HepG2 (cell line): Measurements from ENCODE around the gene IL32. TPM values are rescaled to one million over a fixed set of nuclear protein-coding genes. Genes with fewer than 3 reads are reported as not detected.
A peak's percentile ranks its signal among the peaks of the same experiment; 100 is the strongest.

Experiments used
- ERF ChIP-seq: IDR thresholded peaks from 2 replicates; pipeline ENCODE4 v1.6.1; 2018; ENCODE audit warnings: missing biosample characterization, missing genetic modification reagents
- HDAC2 ChIP-seq: sonication (generic); formaldehyde crosslinking; IDR thresholded peaks from 2 replicates; pipeline ENCODE4 v1.4.0; 2020; ENCODE audit warnings: missing genetic modification reagents
- KAT8 ChIP-seq: IDR thresholded peaks from 2 replicates; pipeline ENCODE4 v1.6.1; 2016; ENCODE audit warnings: missing genetic modification reagents, missing compliant biosample characterization
- KDM5B ChIP-seq: sonication (generic); formaldehyde crosslinking; IDR thresholded peaks from 2 replicates; pipeline ENCODE4 v1.4.0; 2020; ENCODE audit warnings: missing genetic modification reagents, mild to moderate bottlenecking, borderline replicate concordance
- KLF12 ChIP-seq: sonication (generic); formaldehyde crosslinking; IDR thresholded peaks from 2 replicates; pipeline ENCODE4 v1.4.0; 2020; ENCODE audit warnings: missing genetic modification reagents, borderline replicate concordance
- NFE2L1 ChIP-seq: sonication (generic); formaldehyde crosslinking; IDR thresholded peaks from 2 replicates; pipeline ENCODE4 v1.4.0; 2020; ENCODE audit warnings: missing genetic modification reagents, mild to moderate bottlenecking, borderline replicate concordance
- SOX13 ChIP-seq, 3 experiments: fragments of 450-650 bp in 1 of 3; sonication (generic) in 1 of 3; formaldehyde crosslinking in 1 of 3; IDR thresholded peaks in 2 of 3; conservative IDR thresholded peaks in 1 of 3; 2 replicates each; pipeline versions ENCODE4 v1.5.0 to v1.6.1; 2016 to 2020; ENCODE audit warnings: antibody characterized with exemption in 1 of 3, mild to moderate bottlenecking in 1 of 3, missing compliant biosample characterization in 1 of 3, missing genetic modification reagents in 1 of 3, moderate library complexity in 1 of 3
- TBP ChIP-seq: sonication (generic); formaldehyde crosslinking; IDR thresholded peaks from 2 replicates; pipeline ENCODE4 v1.5.0; 2020; ENCODE audit warnings: missing genetic modification reagents
- ZBTB20 ChIP-seq: sonication (generic); formaldehyde crosslinking; IDR thresholded peaks from 2 replicates; pipeline ENCODE4 v1.8.1; 2023; ENCODE audit warnings: missing genetic modification reagents, low read depth, mild to moderate bottlenecking, borderline replicate concordance
- ZBTB3 ChIP-seq: sonication (generic); formaldehyde crosslinking; IDR thresholded peaks from 2 replicates; pipeline ENCODE4 v1.4.0; 2020; ENCODE audit warnings: low read depth, mild to moderate bottlenecking, moderate library complexity, missing genetic modification reagents, borderline replicate concordance
- ZMYM2 ChIP-seq: sonication (generic); formaldehyde crosslinking; IDR thresholded peaks from 2 replicates; pipeline ENCODE4 v1.8.0; 2022; ENCODE audit warnings: mild to moderate bottlenecking, missing genetic modification reagents
- ZNF234 ChIP-seq: sonication (generic); formaldehyde crosslinking; conservative IDR thresholded peaks from 2 replicates; pipeline ENCODE4 v1.5.1; 2020; ENCODE audit warnings: mild to moderate bottlenecking, missing genetic modification reagents
- ZNF747 ChIP-seq: sonication (generic); formaldehyde crosslinking; IDR thresholded peaks from 2 replicates; pipeline ENCODE4 v1.8.1; 2023; ENCODE audit warnings: missing genetic modification reagents, mild to moderate bottlenecking, borderline replicate concordance
- polyA plus RNA-seq, 8 experiments: library from polyadenylated mRNA; depleted of rRNA in 3 of 8; stranded (reverse) in 7 of 8; unstranded in 1 of 8; fragments of >200 nt; fragmentation: Illumina TruSeq in 4 of 8; extraction: Trizol in 4 of 8; gene quantifications; 2 replicates each; pipeline versions ENCODE4 v1.2.1 to v1.2.3, GENCODE V29; 2011 to 2016; ENCODE audit warnings: low read depth in 4 of 8, missing spikeins in 1 of 8, mixed read lengths in 1 of 8; ENCODE audit not compliant: insufficient read depth in 1 of 8
- total RNA-seq, 5 experiments: library from RNA; depleted of rRNA; stranded (reverse); fragments of >200 nt; fragmentation: Illumina TruSeq; extraction: Trizol; gene quantifications; 2 replicates each; pipeline ENCODE4 v1.2.3, GENCODE V29; 2016; ENCODE audit warnings: low read depth in 1 of 5
- TF ChIP-seq, protein P1 (sequence below): sonication (generic); formaldehyde crosslinking; IDR thresholded peaks from 2 replicates; pipeline ENCODE4 v1.4.0; 2020; ENCODE audit warnings: low read depth, mild to moderate bottlenecking, missing genetic modification reagents
- TF ChIP-seq, protein P2 (sequence below): sonication (generic); formaldehyde crosslinking; IDR thresholded peaks from 2 replicates; pipeline ENCODE4 v1.5.0; 2020; ENCODE audit warnings: missing genetic modification reagents
- TF ChIP-seq, protein P3 (sequence below): sonication (generic); formaldehyde crosslinking; IDR thresholded peaks from 2 replicates; pipeline ENCODE4 v1.5.0; 2020; ENCODE audit warnings: mild to moderate bottlenecking, missing genetic modification reagents, borderline replicate concordance
- TF ChIP-seq, protein P4 (sequence below): sonication (generic); formaldehyde crosslinking; IDR thresholded peaks from 2 replicates; pipeline ENCODE4 v1.4.0; 2020; ENCODE audit warnings: missing genetic modification reagents, borderline replicate concordance
- TF ChIP-seq, protein P5 (sequence below): IDR thresholded peaks from 2 replicates; pipeline ENCODE4 v1.6.1; 2016; ENCODE audit warnings: low read depth, control low read depth

The IL32 gene
- total and polyA plus RNA-seq, 2 of the 13 experiments (the other 11 are each of a cell fraction or from before 2014, with no cell fraction given): 115 to 165 TPM

DNA sequence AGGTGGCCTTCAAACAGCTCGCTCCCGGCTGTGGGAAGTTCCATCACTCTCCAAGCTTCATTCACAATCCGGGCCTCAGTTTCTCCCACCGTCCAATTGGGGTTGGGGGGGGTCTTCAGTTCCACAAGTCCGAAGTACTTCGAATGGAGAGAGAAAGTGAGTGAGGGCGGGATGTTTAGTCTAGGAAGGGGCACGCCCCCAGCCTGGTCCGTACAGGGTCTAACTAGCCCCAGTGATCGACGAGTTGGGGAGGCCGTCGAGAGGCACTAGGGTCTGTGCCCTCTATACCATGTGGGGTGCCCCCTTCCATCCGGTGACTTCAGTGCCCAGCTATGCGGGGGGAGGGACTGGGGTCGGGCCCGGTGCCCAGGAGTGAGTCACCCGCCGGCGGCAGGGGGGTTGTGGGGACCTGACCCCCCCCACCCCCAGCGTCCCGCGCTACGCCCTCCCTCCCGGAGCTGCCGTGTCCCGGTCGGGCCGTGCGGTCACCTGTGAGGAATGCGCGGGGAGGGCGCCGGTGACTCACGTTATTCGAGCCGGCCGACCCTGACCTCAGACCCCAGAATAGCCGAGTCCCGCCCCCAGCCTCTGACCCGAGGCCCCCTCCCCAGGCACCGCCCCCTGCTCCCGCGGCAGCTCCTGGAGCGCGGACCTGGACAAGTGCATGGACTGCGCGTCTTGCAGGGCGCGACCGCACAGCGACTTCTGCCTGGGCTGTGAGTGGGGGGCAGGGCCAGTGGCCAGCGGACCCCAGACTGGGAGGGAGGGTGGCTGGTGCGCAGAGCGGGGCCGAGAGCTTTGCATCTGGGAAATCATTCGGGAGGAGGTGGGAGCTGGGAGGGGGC, 44.6 kb upstream of the IL32 start (continued):
- TF ChIP-seq, protein P1, sequence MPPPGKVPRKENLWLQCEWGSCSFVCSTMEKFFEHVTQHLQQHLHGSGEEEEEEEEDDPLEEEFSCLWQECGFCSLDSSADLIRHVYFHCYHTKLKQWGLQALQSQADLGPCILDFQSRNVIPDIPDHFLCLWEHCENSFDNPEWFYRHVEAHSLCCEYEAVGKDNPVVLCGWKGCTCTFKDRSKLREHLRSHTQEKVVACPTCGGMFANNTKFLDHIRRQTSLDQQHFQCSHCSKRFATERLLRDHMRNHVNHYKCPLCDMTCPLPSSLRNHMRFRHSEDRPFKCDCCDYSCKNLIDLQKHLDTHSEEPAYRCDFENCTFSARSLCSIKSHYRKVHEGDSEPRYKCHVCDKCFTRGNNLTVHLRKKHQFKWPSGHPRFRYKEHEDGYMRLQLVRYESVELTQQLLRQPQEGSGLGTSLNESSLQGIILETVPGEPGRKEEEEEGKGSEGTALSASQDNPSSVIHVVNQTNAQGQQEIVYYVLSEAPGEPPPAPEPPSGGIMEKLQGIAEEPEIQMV (CRISPR knock-in tag): peak; percentile 89
- TF ChIP-seq TBP (0 out of 2 replicates have a peak, but pooled peaks have one; percentile 44), ZBTB3 (CRISPR knock-in tag) (peak; percentile 59; the same call in 1 of the 2 replicates), ERF (CRISPR knock-in tag) (peak; percentile 70; the same call in 1 of the 2 replicates), HDAC2 (CRISPR knock-in tag) (peak; percentile 67), ZBTB20 (peak; percentile 61; the same call in 1 of the 2 replicates), SOX13 (IDR thresholded peaks at IDR 0.05) (no peak), SOX13 (CRISPR knock-in tag; conservative IDR thresholded peaks at IDR 0.05 in 1 of 2, IDR thresholded peaks at IDR 0.05 in 1 of 2) (peak in 1 of 2 experiments; percentile 55; a peak in 1 of 4 replicates), NFE2L1 (CRISPR knock-in tag) (0 out of 2 replicates have a peak, but pooled peaks have one; percentile 47), KDM5B (CRISPR knock-in tag) (peak; percentile 38), KLF12 (CRISPR knock-in tag) (peak; percentile 67), KAT8 (CRISPR knock-in tag) (peak; percentile 63), ZNF234 (CRISPR knock-in tag) (0 out of 2 replicates have a peak, but pooled peaks have one; percentile 51), ZNF747 (CRISPR knock-in tag) (peak; percentile 72; the same call in 1 of the 2 replicates), ZMYM2 (CRISPR knock-in tag) (no peak)
- TF ChIP-seq, protein P2, sequence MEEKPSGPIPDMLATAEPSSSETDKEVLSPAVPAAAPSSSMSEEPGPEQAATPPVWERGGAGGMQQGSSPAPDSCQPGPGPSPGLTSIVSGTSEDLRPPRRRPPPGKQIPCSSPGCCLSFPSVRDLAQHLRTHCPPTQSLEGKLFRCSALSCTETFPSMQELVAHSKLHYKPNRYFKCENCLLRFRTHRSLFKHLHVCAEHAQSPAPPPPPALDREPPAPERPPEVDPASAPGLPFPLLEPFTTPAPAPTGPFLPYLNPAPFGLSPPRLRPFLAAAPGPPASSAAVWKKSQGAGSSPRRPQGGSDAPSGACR (CRISPR knock-in tag): peak; percentile 90
- TF ChIP-seq, protein P3, sequence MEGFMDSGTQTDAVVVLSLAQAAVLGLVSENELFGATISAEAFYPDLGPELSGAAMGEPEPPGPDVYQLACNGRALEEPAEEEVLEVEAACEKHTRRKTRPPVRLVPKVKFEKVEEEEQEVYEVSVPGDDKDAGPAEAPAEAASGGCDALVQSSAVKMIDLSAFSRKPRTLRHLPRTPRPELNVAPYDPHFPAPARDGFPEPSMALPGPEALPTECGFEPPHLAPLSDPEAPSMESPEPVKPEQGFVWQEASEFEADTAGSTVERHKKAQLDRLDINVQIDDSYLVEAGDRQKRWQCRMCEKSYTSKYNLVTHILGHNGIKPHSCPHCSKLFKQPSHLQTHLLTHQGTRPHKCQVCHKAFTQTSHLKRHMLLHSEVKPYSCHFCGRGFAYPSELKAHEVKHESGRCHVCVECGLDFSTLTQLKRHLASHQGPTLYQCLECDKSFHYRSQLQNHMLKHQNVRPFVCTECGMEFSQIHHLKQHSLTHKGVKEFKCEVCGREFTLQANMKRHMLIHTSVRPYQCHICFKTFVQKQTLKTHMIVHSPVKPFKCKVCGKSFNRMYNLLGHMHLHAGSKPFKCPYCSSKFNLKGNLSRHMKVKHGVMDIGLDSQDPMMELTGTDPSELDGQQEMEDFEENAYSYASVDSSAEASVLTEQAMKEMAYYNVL: peak; percentile 12
- TF ChIP-seq, protein P4, sequence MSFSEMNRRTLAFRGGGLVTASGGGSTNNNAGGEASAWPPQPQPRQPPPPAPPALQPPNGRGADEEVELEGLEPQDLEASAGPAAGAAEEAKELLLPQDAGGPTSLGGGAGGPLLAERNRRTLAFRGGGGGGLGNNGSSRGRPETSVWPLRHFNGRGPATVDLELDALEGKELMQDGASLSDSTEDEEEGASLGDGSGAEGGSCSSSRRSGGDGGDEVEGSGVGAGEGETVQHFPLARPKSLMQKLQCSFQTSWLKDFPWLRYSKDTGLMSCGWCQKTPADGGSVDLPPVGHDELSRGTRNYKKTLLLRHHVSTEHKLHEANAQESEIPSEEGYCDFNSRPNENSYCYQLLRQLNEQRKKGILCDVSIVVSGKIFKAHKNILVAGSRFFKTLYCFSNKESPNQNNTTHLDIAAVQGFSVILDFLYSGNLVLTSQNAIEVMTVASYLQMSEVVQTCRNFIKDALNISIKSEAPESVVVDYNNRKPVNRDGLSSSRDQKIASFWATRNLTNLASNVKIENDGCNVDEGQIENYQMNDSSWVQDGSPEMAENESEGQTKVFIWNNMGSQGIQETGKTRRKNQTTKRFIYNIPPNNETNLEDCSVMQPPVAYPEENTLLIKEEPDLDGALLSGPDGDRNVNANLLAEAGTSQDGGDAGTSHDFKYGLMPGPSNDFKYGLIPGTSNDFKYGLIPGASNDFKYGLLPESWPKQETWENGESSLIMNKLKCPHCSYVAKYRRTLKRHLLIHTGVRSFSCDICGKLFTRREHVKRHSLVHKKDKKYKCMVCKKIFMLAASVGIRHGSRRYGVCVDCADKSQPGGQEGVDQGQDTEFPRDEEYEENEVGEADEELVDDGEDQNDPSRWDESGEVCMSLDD (CRISPR knock-in tag): peak; percentile 95
- TF ChIP-seq, protein P5, sequence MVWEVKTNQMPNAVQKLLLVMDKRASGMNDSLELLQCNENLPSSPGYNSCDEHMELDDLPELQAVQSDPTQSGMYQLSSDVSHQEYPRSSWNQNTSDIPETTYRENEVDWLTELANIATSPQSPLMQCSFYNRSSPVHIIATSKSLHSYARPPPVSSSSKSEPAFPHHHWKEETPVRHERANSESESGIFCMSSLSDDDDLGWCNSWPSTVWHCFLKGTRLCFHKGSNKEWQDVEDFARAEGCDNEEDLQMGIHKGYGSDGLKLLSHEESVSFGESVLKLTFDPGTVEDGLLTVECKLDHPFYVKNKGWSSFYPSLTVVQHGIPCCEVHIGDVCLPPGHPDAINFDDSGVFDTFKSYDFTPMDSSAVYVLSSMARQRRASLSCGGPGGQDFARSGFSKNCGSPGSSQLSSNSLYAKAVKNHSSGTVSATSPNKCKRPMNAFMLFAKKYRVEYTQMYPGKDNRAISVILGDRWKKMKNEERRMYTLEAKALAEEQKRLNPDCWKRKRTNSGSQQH (CRISPR knock-in tag): no peak
